ENCODE results near the gene GALNT18.
"Not testable (repeated sequence)": the region's sequence is repeated elsewhere in the genome, so short reads cannot be mapped to it uniquely, and the experiment has no call there.

GALNT18 gene

GRCh38 chr11:11454671-11455223, 167.1 kb downstream of the GALNT18 start:
- no peak for DNase-seq

- DNase-seq: no peak
Observed at GRCh38 chr11:11451501-11452005, 170.3 kb downstream of the GALNT18 start.

- DNase-seq: peak; percentile 70
Observed at GRCh38 chr11:11450744-11451362, 171.0 kb downstream of the GALNT18 start.

GRCh38 chr11:11449327-11449726, 172.5 kb downstream of the GALNT18 start:
- DNase-seq: no peak

GRCh38 chr11:11448626-11449025, 173.2 kb downstream of the GALNT18 start:
- DNase-seq: no peak

- not testable (repeated sequence) for DNase-seq
Observed at GRCh38 chr11:11447601-11448000, 174.2 kb downstream of the GALNT18 start.

GRCh38 chr11:11446967-11447366, 174.8 kb downstream of the GALNT18 start:
- no peak for DNase-seq

- no peak for DNase-seq
Observed at GRCh38 chr11:11446564-11446963, 175.2 kb downstream of the GALNT18 start.

GRCh38 chr11:11445441-11446185, 176.2 kb downstream of the GALNT18 start:
- DNase-seq: no peak

- DNase-seq: no peak
Observed at GRCh38 chr11:11444804-11445131, 177.0 kb downstream of the GALNT18 start.

- DNase-seq: no peak
Observed at GRCh38 chr11:11444027-11444803, 177.6 kb downstream of the GALNT18 start.

- DNase-seq: no peak
Observed at GRCh38 chr11:11442791-11443190, 179.0 kb downstream of the GALNT18 start.

GRCh38 chr11:11441516-11441915, 180.3 kb downstream of the GALNT18 start:
- DNase-seq: no peak

- no peak for DNase-seq
Observed at GRCh38 chr11:11441091-11441490, 180.7 kb downstream of the GALNT18 start.

GRCh38 chr11:11440144-11440543, 181.7 kb downstream of the GALNT18 start:
- DNase-seq: no peak

- DNase-seq: no peak
Observed at GRCh38 chr11:11439591-11439990, 182.2 kb downstream of the GALNT18 start.

- no peak for DNase-seq
Observed at GRCh38 chr11:11436715-11437313, 185.0 kb downstream of the GALNT18 start.

- DNase-seq: no peak
Observed at GRCh38 chr11:11435635-11436034, 186.2 kb downstream of the GALNT18 start.

GRCh38 chr11:11433960-11434359, 187.8 kb downstream of the GALNT18 start:
- DNase-seq: no peak

GRCh38 chr11:11432621-11433319, 189.0 kb downstream of the GALNT18 start:
- DNase-seq: no peak

- DNase-seq: no peak
Observed at GRCh38 chr11:11430431-11430830, 191.4 kb downstream of the GALNT18 start.

- no peak for DNase-seq
Observed at GRCh38 chr11:11428714-11429113, 193.1 kb downstream of the GALNT18 start.

All from fibroblast of skin of abdomen (primary cell).